Activated T-helper 1 cell treated with anti-CD3 and anti-CD28 coated beads, Interleukin-2, amount 50 U/mL, for 16 hours (primary cell): ENCODE data around the gene VDAC2.
"Not testable (repeated sequence)": the region's sequence is repeated elsewhere in the genome, so short reads cannot be mapped to it uniquely, and the experiment has no call there.

Experiments used
- DNase-seq, 2 donors: peaks; one replicate each; pipeline ENCODE4 v3.0.0-alpha.2; 2020; ENCODE audit warnings: low read depth in 1 of 2, low spot score in 1 of 2

The VDAC2 gene

GRCh38 chr10:75197906-75198305 lies 12.7 kb upstream of the VDAC2 start:
- no peak for DNase-seq

GRCh38 chr10:75199949-75200348 lies 10.6 kb upstream of the VDAC2 start:
- not testable (repeated sequence) for DNase-seq

GRCh38 chr10:75201793-75202307 lies 8.7 kb upstream of the VDAC2 start:
- DNase-seq, result no peak

GRCh38 chr10:75202321-75203045 lies 8.1 kb upstream of the VDAC2 start:
- DNase-seq, result no peak

GRCh38 chr10:75203046-75203620 lies 7.5 kb upstream of the VDAC2 start:
- not testable (repeated sequence) for DNase-seq

GRCh38 chr10:75203724-75204123 lies 6.9 kb upstream of the VDAC2 start:
- DNase-seq, result no peak

- no peak for DNase-seq
These were observed 4.7 kb upstream of the VDAC2 start for GRCh38 chr10:75205908-75206307.

GRCh38 chr10:75206638-75207037 lies 4.0 kb upstream of the VDAC2 start:
- DNase-seq, result not testable (repeated sequence)

- DNase-seq, result no peak
These were observed 3.3 kb upstream of the VDAC2 start for GRCh38 chr10:75207079-75207856.

GRCh38 chr10:75207857-75208144 lies 2.8 kb upstream of the VDAC2 start:
- no peak for DNase-seq

- DNase-seq, result no peak
These were observed 2.4 kb upstream of the VDAC2 start for GRCh38 chr10:75208181-75208580.

- DNase-seq, result no peak
These were observed 1.3 kb upstream of the VDAC2 start for GRCh38 chr10:75209086-75209920.

GRCh38 chr10:75209921-75210281 lies 695 bp upstream of the VDAC2 start:
- DNase-seq, result peak; percentile 59 to 61

- no peak for DNase-seq
These were observed 553 bp downstream of the VDAC2 start for GRCh38 chr10:75211007-75211691.

GRCh38 chr10:75212343-75212742 lies 1.7 kb downstream of the VDAC2 start:
- DNase-seq, result no peak

GRCh38 chr10:75220274-75220673 lies 9.7 kb downstream of the VDAC2 start:
- no peak for DNase-seq

- DNase-seq, result not testable (repeated sequence)
These were observed 10.9 kb downstream of the VDAC2 start for GRCh38 chr10:75221492-75221891.

GRCh38 chr10:75223507-75223906 lies 12.9 kb downstream of the VDAC2 start:
- no peak for DNase-seq

GRCh38 chr10:75226095-75226494 lies 15.5 kb downstream of the VDAC2 start:
- no peak for DNase-seq

- DNase-seq, result no peak
These were observed 16.1 kb downstream of the VDAC2 start for GRCh38 chr10:75226656-75227055.

GRCh38 chr10:75228278-75228677 lies 17.7 kb downstream of the VDAC2 start:
- DNase-seq, result no peak
